Hepatocyte (in vitro differentiated cells): ENCODE data around the gene MYO19. TPM values are rescaled to one million over a fixed set of nuclear protein-coding genes. Genes with fewer than 3 reads are reported as not detected.

Experiments used
- DNase-seq: peaks from one replicate; pipeline ENCODE4 v3.0.0-alpha.2; 2016; ENCODE audit warnings: low spot score
- H2AFZ ChIP-seq: fragments of 200-600 bp; sonication (generic); 2 replicates; pipeline ENCODE4 v1.6.0; 2016; ENCODE audit warnings: antibody characterized with exemption, mild to moderate bottlenecking
- H3K27ac ChIP-seq: fragments of 200-600 bp; sonication (generic); 2 replicates; pipeline ENCODE4 v1.5.1; 2016; ENCODE audit warnings: mild to moderate bottlenecking
- H3K27me3 ChIP-seq: fragments of 200-600 bp; sonication (generic); 2 replicates; pipeline ENCODE4 v1.6.1; 2016
- H3K36me3 ChIP-seq: fragments of 200-600 bp; sonication (generic); replicated peaks from 2 replicates; pipeline ENCODE4 v1.5.1; 2016; ENCODE audit warnings: low read depth; ENCODE audit not compliant: insufficient read depth
- H3K4me1 ChIP-seq: fragments of 200-600 bp; sonication (generic); 2 replicates; pipeline ENCODE4 v1.5.1; 2016; ENCODE audit warnings: mild to moderate bottlenecking, moderate library complexity; ENCODE audit not compliant: insufficient read depth
- H3K4me2 ChIP-seq: fragments of 200-600 bp; sonication (generic); 2 replicates; pipeline ENCODE4 v1.6.0; 2016
- H3K4me3 ChIP-seq: fragments of 200-600 bp; sonication (generic); 2 replicates; pipeline ENCODE4 v1.5.1; 2016; ENCODE audit warnings: mild to moderate bottlenecking
- H3K79me2 ChIP-seq: fragments of 200-600 bp; sonication (generic); 2 replicates; pipeline ENCODE4 v1.6.0; 2017; ENCODE audit warnings: mild to moderate bottlenecking
- H3K9me2 ChIP-seq: fragments of 200-600 bp; sonication (generic); replicated peaks from 2 replicates; pipeline ENCODE4 v1.6.0; 2017; ENCODE audit warnings: mild to moderate bottlenecking; ENCODE audit not compliant: insufficient read depth
- H3K9me3 ChIP-seq: fragments of 200-600 bp; sonication (generic); 2 replicates; pipeline ENCODE4 v1.5.1; 2016; ENCODE audit warnings: low read depth, mild to moderate bottlenecking
- H4K20me1 ChIP-seq: fragments of 200-600 bp; sonication (generic); 2 replicates; pipeline ENCODE4 v1.6.0; 2016; ENCODE audit warnings: mild to moderate bottlenecking; ENCODE audit not compliant: insufficient read depth, poor library complexity, severe bottlenecking
- CTCF ChIP-seq: fragments of 200-600 bp; sonication (generic); IDR thresholded peaks from 2 replicates; pipeline ENCODE4 v1.5.1; 2016; ENCODE audit warnings: antibody characterized with exemption, mild to moderate bottlenecking; ENCODE audit not compliant: poor library complexity
- EZH2 ChIP-seq: fragments of 200-600 bp; sonication (generic); IDR thresholded peaks from 2 replicates; pipeline ENCODE4 v1.6.1; 2016; ENCODE audit warnings: antibody characterized with exemption, mild to moderate bottlenecking, borderline replicate concordance
- EZH2phosphoT487 ChIP-seq: fragments of 200-600 bp; sonication (generic); IDR thresholded peaks from one replicate; pipeline ENCODE4 v1.6.1; 2018; ENCODE audit warnings: antibody characterized with exemption, mild to moderate bottlenecking, low read depth, moderate library complexity; ENCODE audit not compliant: unreplicated experiment, severe bottlenecking
- WGBS: methylation state at CpG from one replicate; pipeline ENCODE4 v1.1.6; 2016; ENCODE audit warnings: low lambda C conversion rate; ENCODE audit errors: missing lambda C conversion rate; 5-methylcytosine and 5-hydroxymethylcytosine counted together
- polyA plus RNA-seq: library from polyadenylated mRNA; unstranded; fragments of >200 nt; fragmentation: Nextera tagmentation; extraction: Ambion mirVana; gene quantifications from 2 replicates; pipeline ENCODE4 v1.2.1, GENCODE V29; 2016
- total RNA-seq: library from RNA; depleted of rRNA; stranded (reverse); fragments of >200 nt; gene quantifications from 2 replicates; pipeline ENCODE4 v1.2.3, GENCODE V29; 2014

The MYO19 gene
- total and polyA plus RNA-seq, 2 experiments from 2014 or later: 19.7 to 29.8 TPM

- H3K36me3 ChIP-seq: no peaks in the 10 kb centered on the region
- no peak overlapping the region for H2AFZ ChIP-seq
- DNase-seq: no peak
- TF ChIP-seq EZH2phosphoT487 (no peak), CTCF (no peak), EZH2 (no peak)
- no peaks in the 10 kb centered on the region for H4K20me1 ChIP-seq
- H3K4me1 ChIP-seq: no peaks in the 10 kb centered on the region
- no peak overlapping the region for H3K27ac ChIP-seq
- H3K9me3 ChIP-seq: no peaks in the 10 kb centered on the region
- no peak overlapping the region for H3K4me3 ChIP-seq
- WGBS: 97% methylated on average over 3 of the region's 3 CpGs
- H3K9me2 ChIP-seq: no peaks in the 10 kb centered on the region
- no peaks in the 10 kb centered on the region for H3K79me2 ChIP-seq
- no peak overlapping the region for H3K4me2 ChIP-seq
- no peaks in the 10 kb centered on the region for H3K27me3 ChIP-seq
Observed at GRCh38 chr17:36514856-36515255, 19.8 kb downstream of the MYO19 start.

- H3K36me3 ChIP-seq: no peaks in the 10 kb centered on the region
- no peak overlapping the region for H3K4me3 ChIP-seq
- H3K27me3 ChIP-seq: no peaks in the 10 kb centered on the region
- H3K79me2 ChIP-seq: no peaks in the 10 kb centered on the region
- no peak overlapping the region for H2AFZ ChIP-seq
- no peak for TF ChIP-seq EZH2
- TF ChIP-seq CTCF: no peak
- no peak for TF ChIP-seq EZH2phosphoT487
- no peak overlapping the region for H3K27ac ChIP-seq
- WGBS: 94% methylated on average over 5 of the region's 5 CpGs
- no peaks in the 10 kb centered on the region for H3K4me1 ChIP-seq
- no peak for DNase-seq
- no peaks in the 10 kb centered on the region for H3K9me3 ChIP-seq
- H3K4me2 ChIP-seq: no peak overlapping the region
- H4K20me1 ChIP-seq: no peaks in the 10 kb centered on the region
- no peaks in the 10 kb centered on the region for H3K9me2 ChIP-seq
Observed at GRCh38 chr17:36512641-36513040, 22.0 kb downstream of the MYO19 start.

GRCh38 chr17:36511216-36511615, 23.5 kb downstream of the MYO19 start:
- H3K4me1 ChIP-seq: no peaks in the 10 kb centered on the region
- H3K4me2 ChIP-seq: no peak overlapping the region
- H3K36me3 ChIP-seq: no peaks in the 10 kb centered on the region
- H3K79me2 ChIP-seq: no peaks in the 10 kb centered on the region
- H2AFZ ChIP-seq: no peak overlapping the region
- TF ChIP-seq EZH2phosphoT487: no peak
- TF ChIP-seq EZH2: no peak
- TF ChIP-seq CTCF: no peak
- no peaks in the 10 kb centered on the region for H3K9me3 ChIP-seq
- H3K4me3 ChIP-seq: no peak overlapping the region
- no peaks in the 10 kb centered on the region for H4K20me1 ChIP-seq
- H3K27me3 ChIP-seq: no peaks in the 10 kb centered on the region
- no peaks in the 10 kb centered on the region for H3K9me2 ChIP-seq
- WGBS: 98% methylated on average over 6 of the region's 6 CpGs
- no peak overlapping the region for H3K27ac ChIP-seq
- no peak for DNase-seq

- WGBS: 90% methylated on average over 14 of the region's 14 CpGs
- no peaks in the 10 kb centered on the region for H3K36me3 ChIP-seq
Observed at GRCh38 chr17:36510636-36511035, 24.0 kb downstream of the MYO19 start.

More at GRCh38 chr17:36510636-36511035, 24.0 kb downstream of the MYO19 start:
- Histone ChIP-seq H3K27ac (no peak overlapping the region), H3K9me2 (no peaks in the 10 kb centered on the region), H4K20me1 (no peaks in the 10 kb centered on the region), H3K4me2 (no peak overlapping the region), H3K4me1 (no peaks in the 10 kb centered on the region), H3K9me3 (no peaks in the 10 kb centered on the region), H3K79me2 (no peaks in the 10 kb centered on the region), H2AFZ (no peak overlapping the region), H3K27me3 (no peaks in the 10 kb centered on the region), H3K4me3 (no peak overlapping the region)
- TF ChIP-seq CTCF: no peak
- no peak for TF ChIP-seq EZH2
- no peak for TF ChIP-seq EZH2phosphoT487
- no peak for DNase-seq
